ENCODE data around the gene SLC44A5.
"Not testable (repeated sequence)": the region's sequence is repeated elsewhere in the genome, so short reads cannot be mapped to it uniquely, and the experiment has no call there.

Gene SLC44A5

DNA sequence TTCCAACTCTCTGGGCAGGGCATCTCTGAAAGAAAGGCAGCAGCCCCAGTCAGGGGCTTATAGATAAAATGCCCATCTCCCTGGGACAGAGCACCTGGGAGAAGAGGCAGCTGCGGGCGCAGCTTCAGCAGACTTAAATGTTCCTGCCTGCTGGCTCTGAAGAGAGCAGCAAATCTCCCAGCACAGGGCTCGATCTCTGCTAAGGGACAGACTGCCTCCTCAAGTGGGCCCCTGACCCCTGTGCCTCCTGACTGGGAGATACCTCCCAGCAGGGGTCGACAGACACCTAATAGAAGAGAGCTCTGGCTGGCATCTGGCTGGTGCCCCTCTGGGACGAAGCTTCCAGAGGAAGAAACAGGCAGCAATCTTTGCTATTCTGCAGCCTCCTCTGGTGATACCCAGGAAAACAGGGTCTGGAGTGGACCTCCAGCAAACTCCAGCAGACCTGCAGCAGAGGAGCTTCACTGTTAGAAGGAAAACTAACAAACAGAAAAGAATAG lies 207.7 kb downstream of the SLC44A5 start:
- not testable (repeated sequence) for H3K18ac ChIP-seq (ENCODE audit: low read length); H3K4me1 ChIP-seq (ENCODE audit: control insufficient read depth in 1 of 2, insufficient read depth in 2 of 2, low read length in 2 of 2); H3K14ac ChIP-seq (ENCODE audit: low read length); H3K23ac ChIP-seq (ENCODE audit: low read length); H4K91ac ChIP-seq (ENCODE audit: low read depth, low read length); H3K4me2 ChIP-seq (ENCODE audit: low read length); H3K79me2 ChIP-seq (ENCODE audit: control insufficient read depth, insufficient read depth, low read length, poor library complexity); H3K9ac ChIP-seq (ENCODE audit: low read length); H3K4ac ChIP-seq (ENCODE audit: low read depth, low read length); H2BK5ac ChIP-seq (ENCODE audit: low read depth, low read length, poor library complexity); H3K79me1 ChIP-seq (ENCODE audit: low read length); H2BK12ac ChIP-seq (ENCODE audit: low read length); H3K27ac ChIP-seq (ENCODE audit: low read depth, low read length); DNase-seq; H3K9me3 ChIP-seq (ENCODE audit: insufficient read depth, low read depth, low read length); H4K8ac ChIP-seq (ENCODE audit: low read depth, low read length); H3K4me3 ChIP-seq (ENCODE audit: low read depth, low read length); H3K27me3 ChIP-seq (ENCODE audit: insufficient read depth, low read length); H2AFZ ChIP-seq (ENCODE audit: insufficient read depth, low read length, poor library complexity); H2BK120ac ChIP-seq (ENCODE audit: insufficient read depth, low read length, poor library complexity); H3K36me3 ChIP-seq (ENCODE audit: control insufficient read depth in 1 of 2, insufficient read depth in 2 of 2, low read length in 2 of 2); H4K12ac ChIP-seq (ENCODE audit: low read depth, low read length); H2AK5ac ChIP-seq (ENCODE audit: low read length)
- WGBS (ENCODE audit: extremely low coverage, insufficient coverage, insufficient read length): no CpG with 5 or more reads among the region's 5 CpGs

DNA sequence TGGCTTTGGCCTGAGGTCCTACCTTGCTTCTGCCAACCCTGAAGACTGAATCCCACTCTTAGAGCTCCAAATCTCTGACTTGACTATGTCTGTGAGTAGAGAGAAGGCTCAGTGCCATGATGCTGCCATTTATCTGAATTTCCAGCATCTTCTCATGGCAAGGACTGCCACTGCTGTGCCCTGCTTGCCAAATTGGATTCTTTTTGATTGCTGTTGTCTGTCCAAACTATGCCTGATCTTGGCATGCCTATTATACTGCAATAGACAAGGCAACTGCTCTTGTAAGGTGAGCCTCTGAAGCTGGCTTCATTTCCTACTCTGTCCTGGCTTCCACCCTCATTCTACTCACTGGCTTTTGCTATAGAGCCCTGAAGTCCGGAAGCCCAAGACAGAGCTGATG lies 210.2 kb downstream of the SLC44A5 start:
- Histone ChIP-seq H3K79me2 (ENCODE audit: control insufficient read depth, insufficient read depth, low read length, poor library complexity) (no peaks in the 10 kb centered on the region), H3K4ac (ENCODE audit: low read depth, low read length) (no peak overlapping the region), H3K4me3 (ENCODE audit: low read depth, low read length) (no peak overlapping the region), H3K18ac (ENCODE audit: low read length) (no peak overlapping the region), H2BK12ac (ENCODE audit: low read length) (no peak overlapping the region), H3K9me3 (ENCODE audit: insufficient read depth, low read depth, low read length) (peaks cover 2% of the 10 kb centered on the region), H2AK5ac (ENCODE audit: low read length) (no peak overlapping the region), H3K9ac (ENCODE audit: low read length) (no peak overlapping the region), H2BK5ac (ENCODE audit: low read depth, low read length, poor library complexity) (no peak overlapping the region), H2BK120ac (ENCODE audit: insufficient read depth, low read length, poor library complexity) (no peak overlapping the region), H4K12ac (ENCODE audit: low read depth, low read length) (no peak overlapping the region), H3K14ac (ENCODE audit: low read length) (no peak overlapping the region), H3K23ac (ENCODE audit: low read length) (no peak overlapping the region), H3K4me1 (ENCODE audit: control insufficient read depth in 1 of 2, insufficient read depth in 2 of 2, low read length in 2 of 2) (no peaks in the 10 kb centered on the region), H3K79me1 (ENCODE audit: low read length) (no peaks in the 10 kb centered on the region), H2AFZ (ENCODE audit: insufficient read depth, low read length, poor library complexity) (no peak overlapping the region), H4K8ac (ENCODE audit: low read depth, low read length) (no peak overlapping the region), H4K91ac (ENCODE audit: low read depth, low read length) (no peak overlapping the region), H3K27me3 (ENCODE audit: insufficient read depth, low read length) (no peaks in the 10 kb centered on the region), H3K27ac (ENCODE audit: low read depth, low read length) (no peak overlapping the region), H3K4me2 (ENCODE audit: low read length) (no peak overlapping the region), H3K36me3 (ENCODE audit: control insufficient read depth in 1 of 2, insufficient read depth in 2 of 2, low read length in 2 of 2) (no peaks in the 10 kb centered on the region)
- no CpG with 5 or more reads among the region's 1 CpG for WGBS (ENCODE audit: extremely low coverage, insufficient coverage, insufficient read length)
- DNase-seq: no peak

DNA sequence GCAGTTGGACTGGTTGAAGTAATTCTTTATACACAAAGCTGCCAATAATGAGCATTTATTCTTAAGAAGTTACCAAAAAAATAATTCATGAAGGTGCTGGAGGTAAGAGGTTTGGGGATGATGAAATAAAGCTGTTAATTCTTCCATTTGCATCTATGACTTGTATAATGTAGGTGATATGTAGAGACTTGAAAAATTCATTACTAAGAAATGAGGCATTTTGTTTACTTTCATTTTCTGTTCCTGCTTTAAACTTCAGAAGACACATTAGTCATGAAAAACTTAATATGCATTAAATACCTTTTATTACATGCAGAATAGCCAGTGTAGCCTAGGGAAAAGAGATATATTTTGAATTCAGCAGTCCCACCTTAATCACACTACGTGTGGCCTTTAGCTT lies 214.2 kb downstream of the SLC44A5 start:
- Histone ChIP-seq H2BK5ac (ENCODE audit: low read depth, low read length, poor library complexity) (no peak overlapping the region), H4K12ac (ENCODE audit: low read depth, low read length) (no peak overlapping the region), H3K36me3 (ENCODE audit: control insufficient read depth in 1 of 2, insufficient read depth in 2 of 2, low read length in 2 of 2) (no peaks in the 10 kb centered on the region), H3K27me3 (ENCODE audit: insufficient read depth, low read length) (no peaks in the 10 kb centered on the region), H4K91ac (ENCODE audit: low read depth, low read length) (no peak overlapping the region), H3K14ac (ENCODE audit: low read length) (no peak overlapping the region), H4K8ac (ENCODE audit: low read depth, low read length) (no peak overlapping the region), H2AFZ (ENCODE audit: insufficient read depth, low read length, poor library complexity) (no peak overlapping the region), H3K9ac (ENCODE audit: low read length) (no peak overlapping the region), H3K79me2 (ENCODE audit: control insufficient read depth, insufficient read depth, low read length, poor library complexity) (no peaks in the 10 kb centered on the region), H2BK12ac (ENCODE audit: low read length) (no peak overlapping the region), H3K27ac (ENCODE audit: low read depth, low read length) (no peak overlapping the region), H3K4me1 (ENCODE audit: control insufficient read depth in 1 of 2, insufficient read depth in 2 of 2, low read length in 2 of 2) (no peaks in the 10 kb centered on the region), H3K23ac (ENCODE audit: low read length) (no peak overlapping the region), H3K9me3 (ENCODE audit: insufficient read depth, low read depth, low read length) (no peaks in the 10 kb centered on the region), H3K4ac (ENCODE audit: low read depth, low read length) (no peak overlapping the region), H3K4me3 (ENCODE audit: low read depth, low read length) (no peak overlapping the region), H3K18ac (ENCODE audit: low read length) (no peak overlapping the region), H2AK5ac (ENCODE audit: low read length) (no peak overlapping the region), H3K4me2 (ENCODE audit: low read length) (no peak overlapping the region), H3K79me1 (ENCODE audit: low read length) (no peaks in the 10 kb centered on the region), H2BK120ac (ENCODE audit: insufficient read depth, low read length, poor library complexity) (no peak overlapping the region)
- DNase-seq: no peak
- no CpG with 5 or more reads among the region's 1 CpG for WGBS (ENCODE audit: extremely low coverage, insufficient coverage, insufficient read length)

DNA sequence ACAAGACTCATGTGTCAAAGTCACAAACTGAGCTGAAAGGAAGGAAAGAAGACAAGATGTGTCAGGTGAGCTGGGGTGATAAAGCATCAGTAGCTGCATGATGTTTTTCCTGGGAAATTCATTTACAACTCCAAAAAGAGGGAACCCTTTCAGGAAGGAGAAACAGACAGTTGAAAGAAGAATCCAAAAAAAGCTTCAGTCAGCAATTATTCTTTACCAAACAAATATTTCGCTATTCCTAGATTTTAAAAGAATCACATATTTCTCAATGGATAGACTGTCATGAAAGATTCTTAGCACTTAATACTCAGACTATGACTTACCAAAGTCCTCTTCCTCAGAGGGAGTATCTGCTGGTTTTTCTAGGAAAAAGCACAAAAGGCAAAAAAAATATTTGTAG lies 214.7 kb downstream of the SLC44A5 start:
- no peaks in the 10 kb centered on the region for H3K9me3 ChIP-seq (ENCODE audit: insufficient read depth, low read depth, low read length)
- H2BK5ac ChIP-seq (ENCODE audit: low read depth, low read length, poor library complexity): no peak overlapping the region
- no peak overlapping the region for H3K9ac ChIP-seq (ENCODE audit: low read length)
- no peak overlapping the region for H2BK120ac ChIP-seq (ENCODE audit: insufficient read depth, low read length, poor library complexity)
- no peak overlapping the region for H3K4me2 ChIP-seq (ENCODE audit: low read length)
- H3K18ac ChIP-seq (ENCODE audit: low read length): no peak overlapping the region
- H3K14ac ChIP-seq (ENCODE audit: low read length): no peak overlapping the region
- H3K36me3 ChIP-seq (ENCODE audit: control insufficient read depth in 1 of 2, insufficient read depth in 2 of 2, low read length in 2 of 2): no peaks in the 10 kb centered on the region
- H2AFZ ChIP-seq (ENCODE audit: insufficient read depth, low read length, poor library complexity): no peak overlapping the region
- H3K4me1 ChIP-seq (ENCODE audit: control insufficient read depth in 1 of 2, insufficient read depth in 2 of 2, low read length in 2 of 2): no peaks in the 10 kb centered on the region
- H4K8ac ChIP-seq (ENCODE audit: low read depth, low read length): no peak overlapping the region
- H3K4me3 ChIP-seq (ENCODE audit: low read depth, low read length): no peak overlapping the region
- DNase-seq: no peak
- no peak overlapping the region for H4K91ac ChIP-seq (ENCODE audit: low read depth, low read length)
- H2AK5ac ChIP-seq (ENCODE audit: low read length): no peak overlapping the region
- no peaks in the 10 kb centered on the region for H3K79me2 ChIP-seq (ENCODE audit: control insufficient read depth, insufficient read depth, low read length, poor library complexity)
- no peak overlapping the region for H2BK12ac ChIP-seq (ENCODE audit: low read length)
- H3K27me3 ChIP-seq (ENCODE audit: insufficient read depth, low read length): no peaks in the 10 kb centered on the region
- H3K27ac ChIP-seq (ENCODE audit: low read depth, low read length): no peak overlapping the region
- no peaks in the 10 kb centered on the region for H3K79me1 ChIP-seq (ENCODE audit: low read length)
- no peak overlapping the region for H4K12ac ChIP-seq (ENCODE audit: low read depth, low read length)
- H3K4ac ChIP-seq (ENCODE audit: low read depth, low read length): no peak overlapping the region
- no peak overlapping the region for H3K23ac ChIP-seq (ENCODE audit: low read length)
- no CpG with 5 or more reads among the region's 1 CpG for WGBS (ENCODE audit: extremely low coverage, insufficient coverage, insufficient read length)

Data from trophoblast cell (in vitro differentiated cells and primary cell).